GM12891 (cell line): Measurements from ENCODE around the gene ANXA9.

ENCODE experiments used
- POLR2A ChIP-seq: IDR thresholded peaks from 2 replicates; pipeline ENCODE4 v1.6.1; 2011; ENCODE audit warnings: low read depth, low read length, control low read depth
- POLR2AphosphoS5 ChIP-seq: IDR thresholded peaks from 2 replicates; pipeline ENCODE4 v1.6.1; 2011; ENCODE audit warnings: low read depth, low read length, control low read depth
- TAF1 ChIP-seq: IDR thresholded peaks from 2 replicates; pipeline ENCODE4 v1.6.1; 2011; ENCODE audit warnings: low read depth, low read length, control low read depth

DNA sequence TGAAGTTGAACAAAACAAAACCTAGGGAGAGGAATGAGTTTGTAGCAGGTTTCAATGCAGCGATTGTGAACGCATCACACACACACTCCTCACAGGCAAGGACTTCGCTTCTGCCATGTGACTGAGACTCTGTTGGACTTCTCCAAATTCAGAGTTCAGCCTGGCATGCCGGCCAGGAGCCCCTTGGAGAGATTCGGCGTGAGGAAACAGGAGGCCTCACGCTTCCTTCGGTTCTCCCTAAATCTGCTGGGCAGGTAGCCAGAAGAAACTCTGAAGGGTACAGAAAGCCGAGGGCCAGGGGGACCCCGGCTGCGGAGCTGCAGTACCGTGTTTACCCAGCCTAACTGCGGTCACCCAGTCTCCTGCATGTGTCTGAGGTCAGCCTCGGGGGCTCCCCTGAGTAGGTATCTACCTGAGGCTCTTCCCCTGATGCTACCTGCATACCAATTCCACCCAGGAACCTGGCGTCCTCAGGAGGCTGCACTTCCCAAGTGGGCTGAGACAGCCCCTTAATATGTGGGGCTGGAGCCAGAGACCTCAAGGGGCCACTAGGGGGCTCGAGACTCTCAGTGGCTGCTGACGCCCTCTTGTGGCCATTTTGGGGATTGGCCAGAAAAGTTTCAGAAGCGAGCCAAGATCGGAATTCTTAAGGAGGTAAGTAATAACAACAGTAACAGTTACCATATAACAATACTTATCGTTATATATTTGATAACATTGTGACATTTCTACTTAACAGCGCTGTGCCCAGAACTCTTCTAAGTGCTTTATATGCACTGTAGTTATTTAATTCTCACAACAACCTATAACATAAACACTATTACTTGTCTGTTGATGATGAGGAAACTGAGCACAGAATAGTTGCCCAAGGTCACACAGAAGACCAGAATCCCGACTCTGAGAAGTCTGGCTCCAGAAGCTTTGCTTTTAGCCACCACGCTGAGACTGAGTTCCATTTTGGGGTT, 2.7 kb upstream of the ANXA9 start:
- TF ChIP-seq POLR2AphosphoS5 (no peak), POLR2A (no peak), TAF1 (no peak)
